Measurements from ENCODE around the gene ZBTB24. TPM values are rescaled to one million over a fixed set of nuclear protein-coding genes. Genes with fewer than 3 reads are reported as not detected.

ZBTB24 gene
- total RNA-seq, 2 donors from 2014 or later: 8.2 to 12.8 TPM

GRCh38 chr6:109440331-109441068, 42.5 kb downstream of the ZBTB24 start, which contains the start of the genes PPIL6 and SMPD2:
Gene PPIL6, minus strand, starts transcription at chr6:109440628. Its CDS starts 38 bp downstream, at chr6:109440590.
Gene SMPD2, plus strand, starts transcription at chr6:109440724. Its CDS starts 398 bp downstream, at chr6:109441122.
- 0% methylated on average over 29 of the region's 102 CpGs for WGBS
- peak; percentile 43 for TF ChIP-seq POLR2AphosphoS5 (IDR thresholded peaks at IDR 0.05)
- peak in 3 of 4 experiments; percentile 9 to 37 (median 34) for TF ChIP-seq CTCF (IDR thresholded peaks at IDR 0.05)
- TF ChIP-seq POLR2A (IDR thresholded peaks at IDR 0.05): peak; percentile 59
- H3K9me3 ChIP-seq: no peaks in the 10 kb centered on the region
- H3K4me3 ChIP-seq: peak within 1 kb of the TSS; percentile 46 to 58
- intact Hi-C loops (cut with DNase I): loop anchor here (2.0 kb wide), 2 partner anchors 42 to 58 kb away; partner anchors contain the start of genes CD164 and ZBTB24
- H3K36me3 ChIP-seq: peaks cover 0 to 3% of the 10 kb centered on the region in 2 donors
- H3K27ac ChIP-seq: peak within 1 kb of the TSS; percentile 80 to 81
- H3K27me3 ChIP-seq (replicated peaks; ENCODE audit: insufficient read depth): no peaks in the 10 kb centered on the region
- H3K4me1 ChIP-seq (replicated peaks): no peaks in the 10 kb centered on the region
- DNase-seq (ENCODE audit: low spot score): peak; percentile 86

GRCh38 chr6:109436041-109436440, 47.0 kb downstream of the ZBTB24 start:
- Histone ChIP-seq H3K27ac (no peak overlapping the region), H3K4me3 (no peak overlapping the region), H3K9me3 (no peaks in the 10 kb centered on the region), H3K4me1 (replicated peaks) (no peaks in the 10 kb centered on the region), H3K27me3 (replicated peaks; ENCODE audit: insufficient read depth) (no peaks in the 10 kb centered on the region), H3K36me3 (no peaks in the 10 kb centered on the region)
- TF ChIP-seq POLR2A (IDR thresholded peaks at IDR 0.05) (no peak), CTCF (IDR thresholded peaks at IDR 0.05) (no peak), POLR2AphosphoS5 (IDR thresholded peaks at IDR 0.05) (no peak)
- intact Hi-C loops (cut with DNase I): no loop called here
- 91% methylated on average over 5 of the region's 5 CpGs for WGBS
- no peak for DNase-seq (ENCODE audit: low spot score)

GRCh38 chr6:109434456-109434855, 48.6 kb downstream of the ZBTB24 start:
- H3K9me3 ChIP-seq: no peaks in the 10 kb centered on the region
- no peak overlapping the region for H3K4me3 ChIP-seq
- WGBS: 49% methylated on average over 2 of the region's 2 CpGs
- H3K27ac ChIP-seq: no peak overlapping the region
- intact Hi-C loops (cut with DNase I): no loop called here
- TF ChIP-seq POLR2AphosphoS5 (IDR thresholded peaks at IDR 0.05) (no peak), POLR2A (IDR thresholded peaks at IDR 0.05) (no peak), CTCF (IDR thresholded peaks at IDR 0.05) (no peak)
- H3K27me3 ChIP-seq (replicated peaks; ENCODE audit: insufficient read depth): no peaks in the 10 kb centered on the region
- no peak for DNase-seq (ENCODE audit: low spot score)
- H3K36me3 ChIP-seq: no peaks in the 10 kb centered on the region
- H3K4me1 ChIP-seq (replicated peaks): no peaks in the 10 kb centered on the region

GRCh38 chr6:109429496-109429895, 53.5 kb downstream of the ZBTB24 start:
- 94% methylated on average over 3 of the region's 3 CpGs for WGBS
- no peaks in the 10 kb centered on the region for H3K9me3 ChIP-seq
- H3K4me1 ChIP-seq (replicated peaks): no peaks in the 10 kb centered on the region
- TF ChIP-seq CTCF (IDR thresholded peaks at IDR 0.05) (no peak), POLR2A (IDR thresholded peaks at IDR 0.05) (no peak)
- no peaks in the 10 kb centered on the region for H3K36me3 ChIP-seq
- H3K27ac ChIP-seq: no peak overlapping the region
- H3K27me3 ChIP-seq (replicated peaks; ENCODE audit: insufficient read depth): no peaks in the 10 kb centered on the region
- intact Hi-C loops (cut with DNase I): no loop called here
- H3K4me3 ChIP-seq: no peak overlapping the region
- no peak for DNase-seq (ENCODE audit: low spot score)

Data from prostate gland (tissue), 2 donors.